HG03280 (cell line): ENCODE measurements around the gene NXPH4.

Source experiments
- ATAC-seq: cut with Tn5 transposase; IDR thresholded peaks from one replicate; pipeline ENCODE4 v1.9.1; 2021; ENCODE audit warnings: mild to moderate bottlenecking, moderate library complexity; ENCODE audit not compliant: unreplicated experiment

Gene NXPH4

GRCh38 chr12:57218030-57218853 lies 1.6 kb downstream of the NXPH4 start:
- ATAC-seq, result no peak

DNA sequence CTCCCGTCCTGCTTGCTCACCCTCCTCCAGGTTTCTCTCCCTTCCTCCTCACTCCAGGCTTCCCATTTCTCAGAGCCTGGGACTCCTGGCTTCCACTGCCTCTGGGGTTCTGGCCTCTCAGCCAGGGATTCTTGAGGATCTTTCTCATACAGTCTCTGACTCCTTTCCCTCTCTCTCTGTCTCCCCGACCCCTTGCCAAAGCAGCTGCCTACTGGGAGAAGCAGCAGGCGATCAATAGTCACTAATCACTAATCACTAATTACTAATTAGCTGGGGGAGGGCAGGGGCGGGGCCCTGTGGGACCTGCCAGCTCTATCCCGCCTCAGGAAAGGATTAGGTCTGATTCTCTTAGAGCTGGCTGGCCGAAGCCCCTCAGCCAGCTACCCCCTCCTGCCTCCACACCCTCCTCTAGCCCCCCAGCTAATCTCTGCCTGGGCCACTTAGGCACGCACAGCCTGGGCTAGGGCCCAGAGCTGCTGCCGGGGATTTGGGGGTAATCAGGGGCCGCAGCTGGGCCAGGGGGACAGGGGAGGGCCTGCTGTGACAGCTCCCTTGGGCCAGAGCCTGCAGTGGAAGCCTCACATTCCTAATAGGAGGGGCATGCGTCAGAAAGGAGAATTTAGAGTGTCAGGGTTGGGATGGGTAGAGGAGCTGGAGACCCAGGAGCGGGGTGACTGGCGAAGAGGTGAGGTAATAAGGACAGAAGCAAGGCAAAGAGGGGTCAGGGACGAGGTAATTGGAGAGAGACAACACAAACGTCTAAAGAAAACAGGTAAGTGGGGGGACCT lies 2.8 kb downstream of the NXPH4 start:
- ATAC-seq, result no peak

DNA sequence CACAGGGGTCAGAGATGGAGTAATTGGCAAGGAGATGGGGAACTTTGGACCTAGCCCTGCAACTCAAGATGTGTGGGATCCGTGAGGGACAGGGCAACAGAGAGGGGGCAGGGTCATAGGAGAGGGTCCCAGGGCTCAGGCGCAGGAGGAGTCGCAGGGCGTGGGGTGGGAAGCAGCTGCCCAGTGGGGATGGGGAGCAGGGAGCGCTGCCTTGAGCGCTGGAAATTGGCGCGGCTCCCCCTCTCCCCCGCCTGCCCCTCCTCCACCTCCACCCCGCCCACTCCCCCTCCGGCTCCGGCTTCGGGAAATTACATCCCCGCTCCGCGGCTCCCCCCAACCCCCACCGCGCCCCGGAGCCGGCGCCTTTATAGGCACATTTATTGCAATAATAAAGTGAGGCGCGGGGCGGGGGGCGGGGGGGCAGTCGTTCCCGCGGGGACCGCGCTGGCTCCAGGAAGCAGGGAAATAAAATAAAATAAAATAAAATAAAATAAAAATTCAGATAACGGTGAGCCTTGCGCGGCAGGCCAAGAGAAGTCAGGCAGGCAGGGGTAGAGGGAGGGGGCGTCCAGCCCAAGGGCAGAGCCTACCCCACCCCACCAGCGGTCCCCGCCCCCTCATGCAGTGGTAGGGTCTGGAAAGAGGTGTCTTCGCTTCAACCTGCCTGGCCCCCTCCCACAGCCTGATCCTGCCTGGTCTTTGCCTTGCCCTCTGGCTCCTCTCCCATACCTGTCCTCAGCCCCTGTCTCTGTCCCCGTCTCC lies 3.6 kb downstream of the NXPH4 start:
- ATAC-seq, result no peak

- ATAC-seq, result no peak
Observed at GRCh38 chr12:57220770-57221168, 4.2 kb downstream of the NXPH4 start.

GRCh38 chr12:57221169-57221917 lies 4.7 kb downstream of the NXPH4 start:
- ATAC-seq, result no peak

GRCh38 chr12:57222286-57223190 lies 5.9 kb downstream of the NXPH4 start:
- no peak for ATAC-seq

DNA sequence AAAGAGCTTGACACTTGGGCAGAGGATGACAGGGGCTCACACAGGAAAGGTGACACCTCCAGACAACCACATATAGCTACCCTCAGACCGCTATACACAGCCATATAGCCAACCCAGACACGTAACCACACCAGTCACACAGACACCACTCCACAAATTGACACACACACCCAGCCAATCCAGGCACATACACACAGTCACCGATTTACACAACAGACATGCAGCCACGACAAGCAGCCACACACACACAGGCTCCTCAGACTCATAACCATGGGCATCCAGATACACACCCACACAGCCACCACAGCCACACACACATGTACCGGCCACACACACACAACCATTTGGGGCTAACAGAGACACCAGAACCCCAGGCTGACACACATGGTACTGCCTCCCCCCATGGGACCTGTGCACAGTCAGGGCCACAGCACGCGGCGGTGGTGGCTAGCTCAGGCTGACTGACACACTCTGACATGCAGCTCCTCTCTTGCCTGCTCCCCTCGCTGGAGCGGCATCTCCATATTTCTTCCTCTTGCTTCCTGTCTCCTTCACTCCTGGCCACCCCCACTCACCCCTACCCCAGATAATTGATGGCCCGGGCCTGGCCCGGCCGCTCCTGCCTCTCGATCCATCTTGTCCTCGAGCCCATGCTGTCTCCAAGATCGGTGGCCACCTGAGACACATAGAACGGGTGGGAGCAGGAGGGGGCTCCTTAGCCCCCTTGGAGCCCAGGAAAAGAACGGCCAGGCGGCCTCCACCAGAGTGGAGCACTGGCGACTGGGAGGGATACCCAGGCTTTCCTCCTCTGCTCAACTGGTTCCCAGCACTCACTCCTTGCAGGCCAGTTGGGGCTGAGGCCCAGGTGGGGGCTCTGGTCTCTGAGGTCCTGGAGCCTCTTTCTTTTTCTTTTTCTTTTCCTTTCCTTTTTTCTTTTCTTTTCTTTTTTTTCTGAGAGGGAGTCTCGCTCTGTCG lies 6.9 kb downstream of the NXPH4 start:
- no peak for ATAC-seq

DNA sequence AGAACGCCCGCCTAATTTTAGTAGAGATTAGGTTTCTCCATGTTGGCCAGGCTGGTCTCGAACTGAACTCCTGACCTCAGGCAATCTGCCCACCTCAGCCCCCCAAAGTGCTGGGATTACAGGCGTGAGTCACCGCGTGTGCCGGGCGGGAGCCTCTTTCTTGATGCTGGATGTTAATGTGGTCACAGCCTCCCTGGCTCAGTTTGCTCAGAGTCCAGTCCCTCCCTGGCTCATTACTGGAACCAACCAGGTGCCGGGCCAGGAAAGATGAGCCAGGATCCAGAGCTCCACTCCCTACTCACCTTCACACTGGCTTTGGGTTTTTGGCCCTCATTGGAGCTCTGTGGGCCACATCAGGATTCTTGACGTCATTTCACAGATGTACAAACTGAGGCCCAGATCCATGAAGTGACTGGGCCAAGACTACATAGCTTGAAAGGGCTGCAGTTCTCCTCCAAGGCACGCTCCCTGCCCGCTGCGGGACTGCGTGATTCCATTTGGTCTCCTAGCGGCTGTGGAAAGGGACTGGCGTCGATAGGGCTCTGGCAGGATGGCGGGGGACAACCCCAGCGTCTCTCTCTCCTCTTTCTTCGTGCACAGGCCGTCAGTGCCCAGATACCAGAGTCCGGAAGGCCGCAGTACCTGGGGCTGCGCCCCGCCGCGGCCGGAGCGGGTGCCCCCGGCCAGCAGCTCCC lies 7.8 kb downstream of the NXPH4 start:
- no peak for ATAC-seq

DNA sequence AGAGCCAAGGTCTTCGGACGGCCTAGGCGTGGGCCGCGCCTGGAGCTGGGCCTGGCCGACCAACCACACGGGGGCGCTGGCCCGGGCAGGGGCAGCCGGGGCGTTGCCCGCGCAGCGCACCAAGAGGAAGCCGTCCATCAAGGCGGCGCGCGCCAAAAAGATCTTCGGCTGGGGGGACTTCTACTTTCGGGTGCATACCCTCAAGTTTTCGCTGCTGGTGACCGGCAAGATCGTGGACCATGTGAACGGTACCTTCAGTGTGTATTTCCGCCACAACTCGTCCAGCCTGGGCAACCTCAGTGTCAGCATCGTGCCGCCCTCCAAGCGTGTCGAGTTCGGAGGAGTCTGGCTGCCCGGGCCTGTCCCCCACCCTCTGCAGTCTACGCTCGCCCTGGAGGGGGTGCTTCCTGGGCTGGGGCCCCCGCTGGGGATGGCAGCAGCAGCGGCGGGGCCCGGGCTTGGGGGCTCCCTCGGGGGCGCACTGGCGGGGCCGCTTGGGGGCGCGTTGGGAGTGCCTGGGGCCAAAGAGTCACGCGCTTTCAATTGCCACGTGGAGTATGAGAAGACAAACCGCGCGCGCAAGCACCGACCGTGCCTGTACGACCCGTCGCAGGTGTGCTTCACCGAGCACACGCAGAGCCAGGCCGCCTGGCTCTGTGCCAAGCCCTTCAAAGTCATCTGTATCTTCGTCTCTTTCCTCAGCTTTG lies 8.5 kb downstream of the NXPH4 start:
- no peak for ATAC-seq

DNA sequence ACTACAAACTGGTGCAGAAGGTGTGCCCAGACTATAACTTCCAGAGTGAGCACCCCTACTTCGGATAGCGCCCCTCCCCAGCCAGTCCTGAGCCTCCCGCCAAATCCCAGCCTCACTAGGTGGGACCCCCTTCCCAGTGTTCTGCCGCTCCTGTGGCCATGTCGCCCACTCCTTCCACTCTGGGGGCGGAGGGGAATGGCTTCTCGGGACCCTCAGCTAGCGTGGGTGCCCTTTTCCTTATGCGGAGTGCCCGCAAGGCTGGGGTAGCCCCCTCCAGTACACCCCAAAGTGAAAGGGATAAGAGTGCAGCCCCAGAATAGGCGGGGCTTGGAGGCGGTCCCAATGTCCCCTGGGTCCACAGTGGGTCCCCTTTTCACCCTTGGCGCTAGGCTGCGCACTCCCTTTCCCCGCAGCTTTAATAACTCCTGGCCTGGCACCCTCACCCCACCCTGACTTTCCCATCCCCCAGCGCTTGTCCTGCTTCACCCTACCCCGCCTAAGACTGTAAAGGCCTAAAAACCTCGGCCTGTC lies 9.2 kb downstream of the NXPH4 start:
- no peak for ATAC-seq

DNA sequence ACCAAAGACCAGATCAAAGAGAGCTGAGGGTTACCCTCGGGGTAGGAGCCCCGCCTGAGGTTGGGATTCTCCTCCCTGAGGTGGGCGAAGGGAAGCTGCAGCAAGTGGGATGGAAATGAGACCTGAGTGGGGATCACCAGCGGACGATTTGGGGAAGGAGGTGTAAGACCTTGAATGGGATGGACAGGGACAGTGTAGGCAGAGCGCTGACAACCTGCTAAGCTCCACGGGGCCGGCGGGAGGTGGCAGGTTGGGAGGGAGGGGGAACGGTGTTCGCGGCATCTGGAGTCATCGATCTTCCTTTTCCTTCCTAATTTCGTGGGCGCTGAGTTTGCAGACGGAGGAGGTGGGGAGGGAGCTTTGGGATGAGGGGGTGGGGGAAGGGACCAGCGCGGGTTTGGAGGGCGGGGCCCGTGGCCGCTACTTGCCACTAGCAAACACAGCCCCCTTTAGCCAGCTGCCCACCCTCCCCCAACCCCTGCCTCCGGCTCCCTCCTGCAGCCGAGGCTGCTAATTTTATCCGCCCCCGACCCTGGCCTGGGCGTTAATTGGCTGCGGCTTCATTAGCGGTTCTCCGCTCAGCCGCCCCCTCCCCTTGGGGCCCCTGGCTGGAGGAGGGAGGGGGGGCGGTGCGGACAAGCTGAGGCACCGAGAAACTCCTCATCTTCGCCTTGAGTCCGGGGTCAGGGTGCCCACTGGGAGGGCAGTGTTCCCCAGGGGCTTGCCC lies 10.2 kb downstream of the NXPH4 start:
- ATAC-seq, result no peak

GRCh38 chr12:57227315-57228115 lies 10.9 kb downstream of the NXPH4 start:
- ATAC-seq, result no peak

GRCh38 chr12:57229046-57229633 lies 12.5 kb downstream of the NXPH4 start:
- ATAC-seq, result peak; percentile 0

GRCh38 chr12:57229634-57230380 lies 13.2 kb downstream of the NXPH4 start, which contains the start of gene SHMT2:
SHMT2 (plus strand) TSS chr12:57229711; CDS start chr12:57229779, 68 bp downstream.
- ATAC-seq, result peak; percentile 70
